Measurements from ENCODE around the gene PYCR2.
A peak's percentile ranks its signal among the peaks of the same experiment; 100 is the strongest.

Gene PYCR2

DNA sequence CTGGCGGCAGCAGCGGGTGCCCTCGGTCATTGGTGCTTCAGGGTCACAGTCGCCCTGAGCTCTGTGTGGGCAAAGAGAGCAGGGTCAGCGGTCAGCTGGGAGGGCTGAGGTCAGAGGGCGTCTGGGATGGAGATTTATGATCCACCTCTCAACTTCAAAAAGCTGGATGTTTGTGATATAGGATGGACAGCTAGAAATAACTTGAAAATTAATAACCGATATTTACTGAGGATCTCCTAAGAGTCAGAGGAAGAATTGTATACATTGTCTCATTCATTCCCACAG is 37.1 kb downstream of the PYCR2 start:
- no peak for DNase-seq (ENCODE audit: low read depth)
- no peak overlapping the region for H3K4me3 ChIP-seq (ENCODE audit: low read depth, low read length)
- TF ChIP-seq, protein P1, sequence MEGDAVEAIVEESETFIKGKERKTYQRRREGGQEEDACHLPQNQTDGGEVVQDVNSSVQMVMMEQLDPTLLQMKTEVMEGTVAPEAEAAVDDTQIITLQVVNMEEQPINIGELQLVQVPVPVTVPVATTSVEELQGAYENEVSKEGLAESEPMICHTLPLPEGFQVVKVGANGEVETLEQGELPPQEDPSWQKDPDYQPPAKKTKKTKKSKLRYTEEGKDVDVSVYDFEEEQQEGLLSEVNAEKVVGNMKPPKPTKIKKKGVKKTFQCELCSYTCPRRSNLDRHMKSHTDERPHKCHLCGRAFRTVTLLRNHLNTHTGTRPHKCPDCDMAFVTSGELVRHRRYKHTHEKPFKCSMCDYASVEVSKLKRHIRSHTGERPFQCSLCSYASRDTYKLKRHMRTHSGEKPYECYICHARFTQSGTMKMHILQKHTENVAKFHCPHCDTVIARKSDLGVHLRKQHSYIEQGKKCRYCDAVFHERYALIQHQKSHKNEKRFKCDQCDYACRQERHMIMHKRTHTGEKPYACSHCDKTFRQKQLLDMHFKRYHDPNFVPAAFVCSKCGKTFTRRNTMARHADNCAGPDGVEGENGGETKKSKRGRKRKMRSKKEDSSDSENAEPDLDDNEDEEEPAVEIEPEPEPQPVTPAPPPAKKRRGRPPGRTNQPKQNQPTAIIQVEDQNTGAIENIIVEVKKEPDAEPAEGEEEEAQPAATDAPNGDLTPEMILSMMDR (IDR thresholded peaks at IDR 0.05; ENCODE audit: low read depth, low read length, missing control alignments): no peak
- in situ Hi-C loops (cut with HindIII; ENCODE audit: low sequenced_read_pairs): no loop called here

DNA sequence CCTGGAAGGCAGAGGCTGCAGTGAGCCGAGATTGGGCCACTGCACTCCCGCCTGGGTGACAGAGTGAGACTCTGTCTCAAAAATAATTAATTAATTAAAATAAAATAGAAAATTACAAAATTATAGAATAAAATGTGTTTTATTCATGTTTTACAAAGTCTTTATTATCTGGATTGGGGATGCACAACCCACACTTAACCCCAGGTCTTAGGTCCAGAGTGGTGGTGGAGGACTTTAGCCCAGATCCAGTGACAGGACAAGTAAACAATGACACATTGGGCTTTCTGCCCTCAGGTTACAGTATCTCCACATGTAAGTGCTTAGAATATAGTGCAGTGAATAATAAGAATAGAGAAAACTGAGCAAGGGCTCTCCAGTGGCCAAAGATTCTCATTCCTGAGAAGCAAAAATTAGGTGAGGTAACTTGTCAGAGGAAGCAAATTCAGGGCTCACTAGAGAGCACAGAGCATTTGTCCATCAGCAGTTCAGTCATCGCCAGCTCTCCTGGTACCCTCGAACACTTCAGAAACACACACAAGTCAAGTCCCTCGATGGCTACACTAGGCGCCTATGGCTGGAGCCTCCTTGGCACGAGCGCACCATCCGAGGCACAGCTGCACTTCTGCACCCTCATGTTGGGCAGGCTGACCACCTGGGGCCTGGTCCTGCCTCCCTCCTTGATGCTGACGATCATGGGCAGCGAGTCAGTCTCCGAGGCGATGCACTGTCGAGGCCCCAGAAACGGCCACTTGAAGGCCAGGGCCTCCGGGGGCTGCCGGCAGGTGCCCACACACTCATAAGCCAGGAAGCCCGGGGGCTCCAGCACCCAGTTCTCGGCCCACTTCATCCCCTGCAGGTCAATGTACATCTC is 37.7 kb downstream of the PYCR2 start:
- TF ChIP-seq, protein P1 (IDR thresholded peaks at IDR 0.05; ENCODE audit: low read depth, low read length, missing control alignments): no peak
- in situ Hi-C loops (cut with HindIII; ENCODE audit: low sequenced_read_pairs): no loop called here
- no peak for DNase-seq (ENCODE audit: low read depth)
- no peak overlapping the region for H3K4me3 ChIP-seq (ENCODE audit: low read depth, low read length)

DNA sequence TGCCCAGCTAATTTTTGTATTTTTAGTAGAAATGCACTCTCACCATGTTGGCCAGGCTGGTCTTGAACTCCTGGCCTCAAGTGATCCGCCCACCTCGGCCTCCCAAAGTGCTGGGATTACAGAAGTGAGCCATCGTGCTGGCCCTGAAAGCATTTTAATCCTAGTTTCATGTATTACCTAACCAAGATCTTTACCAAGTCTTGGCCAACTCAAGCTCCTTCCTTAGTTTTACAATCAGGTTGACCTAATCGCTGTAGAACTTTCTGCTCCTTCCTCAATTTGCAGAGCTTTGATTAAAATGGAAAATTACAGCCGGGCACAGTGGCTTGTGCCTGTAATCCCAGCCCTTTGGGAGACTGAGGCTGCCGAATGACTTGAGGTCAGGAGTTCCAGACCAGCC is 38.7 kb downstream of the PYCR2 start:
- no peak for DNase-seq (ENCODE audit: low read depth)
- TF ChIP-seq, protein P1 (IDR thresholded peaks at IDR 0.05; ENCODE audit: low read depth, low read length, missing control alignments): no peak
- in situ Hi-C loops (cut with HindIII; ENCODE audit: low sequenced_read_pairs): no loop called here
- H3K4me3 ChIP-seq (ENCODE audit: low read depth, low read length): no peak overlapping the region

DNA sequence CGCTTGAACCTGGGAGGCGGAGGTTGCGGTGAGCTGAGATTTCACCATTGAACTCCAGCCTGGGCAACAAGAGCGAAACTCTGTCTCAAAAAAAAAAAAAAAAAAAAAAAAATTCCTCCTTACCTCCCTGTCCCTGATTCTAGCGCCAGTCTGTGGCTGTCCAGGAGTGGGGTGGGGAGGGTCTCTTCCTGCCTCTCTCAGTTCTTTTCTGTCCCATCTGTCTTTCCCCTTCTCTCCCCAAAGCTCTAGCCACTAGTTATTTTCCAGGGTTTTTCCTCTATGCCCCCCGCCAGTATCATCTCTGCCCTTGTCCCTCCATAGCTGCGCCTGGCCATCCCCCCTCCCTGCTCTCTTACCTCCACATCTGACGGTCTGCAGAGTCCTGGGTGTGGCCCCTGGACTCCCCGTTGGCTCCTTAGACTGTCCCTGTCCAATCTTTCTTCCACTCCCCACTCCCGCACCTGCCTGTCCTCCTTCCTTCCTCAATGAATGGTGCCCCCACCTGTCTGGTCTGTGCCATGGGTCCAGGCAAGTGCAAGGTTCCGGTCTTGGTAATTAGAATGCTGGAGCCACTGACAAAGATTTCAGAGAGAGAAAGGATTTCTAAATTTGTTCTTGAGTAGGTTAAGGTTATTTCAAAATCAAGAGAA is 40.3 kb downstream of the PYCR2 start:
- TF ChIP-seq, protein P1 (IDR thresholded peaks at IDR 0.05; ENCODE audit: low read depth, low read length, missing control alignments): no peak

DNA sequence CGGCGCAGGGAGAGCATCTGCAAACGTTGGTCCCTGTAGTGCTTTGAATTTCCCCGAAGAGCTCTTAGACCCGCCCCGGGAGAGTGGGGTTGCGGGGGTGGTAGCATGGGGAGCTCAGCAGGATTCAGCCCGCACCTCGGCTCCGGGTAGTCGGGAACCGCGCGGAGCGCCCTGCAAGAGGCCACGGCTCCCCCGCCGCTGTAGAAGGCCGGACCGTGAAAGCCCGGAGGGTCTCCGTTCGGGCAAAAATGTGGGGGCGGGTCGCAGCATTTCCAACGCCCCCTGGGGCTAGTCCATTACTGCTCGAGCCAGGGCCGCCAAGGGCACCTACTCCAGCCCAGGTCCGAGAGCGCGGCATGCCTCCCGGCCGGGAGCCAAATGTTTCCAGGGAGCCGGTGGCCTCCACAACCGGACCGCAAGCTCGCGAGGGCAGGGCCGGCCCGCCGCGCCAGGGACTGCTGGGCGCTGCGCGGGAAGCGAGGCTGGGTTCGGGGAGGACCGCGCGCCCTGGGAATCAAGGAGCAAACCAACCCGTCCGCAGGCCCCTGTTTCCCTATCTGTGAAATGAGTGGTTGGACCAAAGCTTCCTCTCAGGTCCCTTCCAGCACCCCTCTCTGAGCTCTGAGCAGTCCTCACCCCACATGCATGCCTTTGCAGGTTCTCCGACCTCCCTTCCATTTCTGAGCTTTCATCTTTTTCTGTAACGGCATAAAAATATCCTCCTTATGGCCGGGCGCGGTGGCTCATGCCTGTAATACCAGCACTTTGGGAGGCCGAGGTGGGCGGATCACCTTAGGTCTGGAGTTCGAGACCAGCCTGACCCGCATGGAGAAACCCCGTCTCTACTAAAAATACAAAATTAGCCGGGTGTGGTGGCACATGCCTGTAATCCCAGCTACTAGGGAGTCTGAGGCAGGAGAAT is 41.1 kb downstream of the PYCR2 start:
- H3K4me3 ChIP-seq (ENCODE audit: low read depth, low read length): peak overlapping the region; percentile 93
- TF ChIP-seq, protein P1 (IDR thresholded peaks at IDR 0.05; ENCODE audit: low read depth, low read length, missing control alignments): no peak
- DNase-seq (ENCODE audit: low read depth): no peak
- in situ Hi-C loops (cut with HindIII; ENCODE audit: low sequenced_read_pairs): loop anchor here (5.0 kb wide), 2 partner anchors 39 to 104 kb away; partner anchors contain the start of gene PYCR2

More for the DNA sequence above, 40.3 kb downstream of the PYCR2 start:
- DNase-seq (ENCODE audit: low read depth): no peak
- H3K4me3 ChIP-seq (ENCODE audit: low read depth, low read length): no peak overlapping the region
- in situ Hi-C loops (cut with HindIII; ENCODE audit: low sequenced_read_pairs): loop anchor here (5.0 kb wide), 2 partner anchors 39 to 104 kb away; partner anchors contain the start of gene PYCR2

Measured in astrocyte of the cerebellum (primary cell).